ENCODE results near the gene MTF1.

The MTF1 gene

GRCh38 chr1:37893673-37894072, 34.3 kb upstream of the MTF1 start:
- peaks cover 26% of the 10 kb centered on the region for H3K36me3 ChIP-seq (ENCODE audit: control insufficient read depth, insufficient read depth, low read length)
- WGBS, 2 experiments (ENCODE audit: insufficient coverage in 2 of 2) = 86 to 93% methylated on average over 1 to 2 of the region's 2 CpGs
- no peaks in the 10 kb centered on the region for H3K9me3 ChIP-seq (ENCODE audit: control insufficient read depth, low read length)
- H3K4me3 ChIP-seq (ENCODE audit: extremely low read depth, insufficient read depth, low read length, poor library complexity, severe bottlenecking) = no peak overlapping the region
- no peaks in the 10 kb centered on the region for H3K4me1 ChIP-seq (ENCODE audit: control insufficient read depth, insufficient read depth, low read length, poor library complexity, severe bottlenecking)
- H3K27ac ChIP-seq (ENCODE audit: low read depth, low read length, severe bottlenecking) = no peak overlapping the region

- Histone ChIP-seq H3K9me3 (ENCODE audit: control insufficient read depth, low read length) (no peaks in the 10 kb centered on the region), H3K4me1 (ENCODE audit: control insufficient read depth, insufficient read depth, low read length, poor library complexity, severe bottlenecking) (no peaks in the 10 kb centered on the region), H3K4me3 (ENCODE audit: extremely low read depth, insufficient read depth, low read length, poor library complexity, severe bottlenecking) (no peak overlapping the region), H3K36me3 (ENCODE audit: control insufficient read depth, insufficient read depth, low read length) (peaks cover 34% of the 10 kb centered on the region), H3K27ac (ENCODE audit: low read depth, low read length, severe bottlenecking) (no peak overlapping the region)
- 92% methylated on average over 2 to 3 of the region's 5 CpGs for WGBS, 2 experiments (ENCODE audit: insufficient coverage in 2 of 2)
These were observed 33.0 kb upstream of the MTF1 start for GRCh38 chr1:37892151-37893047.

- Histone ChIP-seq H3K9me3 (ENCODE audit: control insufficient read depth, low read length) (no peaks in the 10 kb centered on the region), H3K36me3 (ENCODE audit: control insufficient read depth, insufficient read depth, low read length) (peaks cover 52% of the 10 kb centered on the region), H3K27ac (ENCODE audit: low read depth, low read length, severe bottlenecking) (no peak overlapping the region), H3K4me1 (ENCODE audit: control insufficient read depth, insufficient read depth, low read length, poor library complexity, severe bottlenecking) (no peaks in the 10 kb centered on the region), H3K4me3 (ENCODE audit: extremely low read depth, insufficient read depth, low read length, poor library complexity, severe bottlenecking) (no peak overlapping the region)
- 68 to 100% methylated on average over 1 to 2 of the region's 4 CpGs for WGBS, 2 experiments (ENCODE audit: insufficient coverage in 2 of 2)
These were observed 31.1 kb upstream of the MTF1 start for GRCh38 chr1:37890378-37891014.

DNA sequence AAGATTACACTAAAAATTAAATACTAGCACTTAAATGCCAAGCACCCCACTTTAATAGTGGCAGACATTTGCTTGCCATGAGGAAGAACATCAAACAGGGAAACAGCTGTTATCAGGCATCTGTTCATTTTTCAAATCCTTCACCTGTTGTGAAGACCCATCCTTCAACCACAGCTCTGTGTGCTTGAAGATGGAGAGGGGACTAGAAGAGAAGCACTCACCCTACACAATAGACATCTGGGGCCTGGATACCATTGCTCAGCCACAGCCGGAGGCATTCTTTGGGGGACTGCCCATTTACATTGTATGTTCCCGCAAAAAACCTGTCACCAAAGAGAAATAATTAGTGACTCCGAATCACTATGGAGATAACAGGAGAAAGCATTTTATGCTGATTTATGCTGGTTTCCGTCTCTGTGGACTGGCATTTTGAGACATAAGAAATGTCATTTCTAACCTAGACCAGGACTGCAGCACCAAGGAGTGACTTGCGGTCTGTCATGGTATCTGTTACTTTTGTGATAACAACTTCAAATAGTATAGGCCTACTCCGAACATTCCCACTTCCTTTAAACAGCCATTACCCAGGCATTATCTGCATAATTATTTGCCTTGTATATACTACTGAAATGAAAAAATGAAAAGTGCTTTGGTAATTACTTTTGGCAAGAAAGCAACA, 28.8 kb upstream of the MTF1 start:
- H3K4me3 ChIP-seq (ENCODE audit: extremely low read depth, insufficient read depth, low read length, poor library complexity, severe bottlenecking) = no peak overlapping the region
- no peak overlapping the region for H3K27ac ChIP-seq (ENCODE audit: low read depth, low read length, severe bottlenecking)
- WGBS, 2 experiments (ENCODE audit: insufficient coverage in 2 of 2) = 92 to 100% methylated on average over 2 to 3 of the region's 6 CpGs
- H3K36me3 ChIP-seq (ENCODE audit: control insufficient read depth, insufficient read depth, low read length) = peaks cover 61% of the 10 kb centered on the region
- H3K9me3 ChIP-seq (ENCODE audit: control insufficient read depth, low read length) = no peaks in the 10 kb centered on the region
- H3K4me1 ChIP-seq (ENCODE audit: control insufficient read depth, insufficient read depth, low read length, poor library complexity, severe bottlenecking) = peaks cover 3% of the 10 kb centered on the region

- peaks cover 81% of the 10 kb centered on the region for H3K36me3 ChIP-seq (ENCODE audit: control insufficient read depth, insufficient read depth, low read length)
- H3K4me3 ChIP-seq (ENCODE audit: extremely low read depth, insufficient read depth, low read length, poor library complexity, severe bottlenecking) = no peak overlapping the region
- no peaks in the 10 kb centered on the region for H3K9me3 ChIP-seq (ENCODE audit: control insufficient read depth, low read length)
- 83 to 95% methylated on average over 3 of the region's 3 CpGs for WGBS, 2 experiments (ENCODE audit: insufficient coverage in 2 of 2)
- peaks cover 3% of the 10 kb centered on the region for H3K4me1 ChIP-seq (ENCODE audit: control insufficient read depth, insufficient read depth, low read length, poor library complexity, severe bottlenecking)
- H3K27ac ChIP-seq (ENCODE audit: low read depth, low read length, severe bottlenecking) = no peak overlapping the region
These were observed 24.8 kb upstream of the MTF1 start for GRCh38 chr1:37884145-37884544.

DNA sequence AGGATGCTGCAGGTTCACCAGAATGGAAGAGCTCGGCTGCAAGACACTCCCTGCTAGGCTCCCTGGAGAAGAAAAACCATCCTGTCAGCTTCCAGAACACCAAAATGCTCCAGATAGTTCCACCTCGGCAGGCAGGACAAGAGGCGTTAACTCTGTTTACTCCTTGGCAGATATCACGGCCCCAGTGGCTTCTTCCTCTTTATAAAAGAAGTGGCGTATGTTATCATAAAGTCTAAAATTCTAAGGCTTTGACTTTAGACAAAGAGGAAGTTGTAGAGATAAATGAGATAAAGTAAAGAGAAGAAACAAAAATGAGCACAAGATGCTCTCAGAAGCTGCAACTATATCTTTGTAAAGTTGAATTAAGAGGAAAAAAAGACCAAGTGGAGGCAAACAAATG, 24.3 kb upstream of the MTF1 start:
- WGBS, 2 experiments (ENCODE audit: insufficient coverage in 2 of 2) = 87 to 91% methylated on average over 3 to 4 of the region's 5 CpGs
- no peak overlapping the region for H3K4me3 ChIP-seq (ENCODE audit: extremely low read depth, insufficient read depth, low read length, poor library complexity, severe bottlenecking)
- no peak overlapping the region for H3K27ac ChIP-seq (ENCODE audit: low read depth, low read length, severe bottlenecking)
- peaks cover 3% of the 10 kb centered on the region for H3K4me1 ChIP-seq (ENCODE audit: control insufficient read depth, insufficient read depth, low read length, poor library complexity, severe bottlenecking)
- H3K9me3 ChIP-seq (ENCODE audit: control insufficient read depth, low read length) = no peaks in the 10 kb centered on the region
- H3K36me3 ChIP-seq (ENCODE audit: control insufficient read depth, insufficient read depth, low read length) = peaks cover 77% of the 10 kb centered on the region

GRCh38 chr1:37879865-37880264, 20.5 kb upstream of the MTF1 start:
- 83 to 92% methylated on average over 1 to 3 of the region's 4 CpGs for whole genome bisulfite sequencing, 2 experiments (ENCODE audit: insufficient coverage in 2 of 2)
- H3K9me3 ChIP-seq (ENCODE audit: control insufficient read depth, low read length) = no peaks in the 10 kb centered on the region
- H3K4me1 ChIP-seq (ENCODE audit: control insufficient read depth, insufficient read depth, low read length, poor library complexity, severe bottlenecking) = peaks cover 3% of the 10 kb centered on the region
- H3K27ac ChIP-seq (ENCODE audit: low read depth, low read length, severe bottlenecking) = no peak overlapping the region
- no peak overlapping the region for H3K4me3 ChIP-seq (ENCODE audit: extremely low read depth, insufficient read depth, low read length, poor library complexity, severe bottlenecking)
- H3K36me3 ChIP-seq (ENCODE audit: control insufficient read depth, insufficient read depth, low read length) = peaks cover 65% of the 10 kb centered on the region

DNA sequence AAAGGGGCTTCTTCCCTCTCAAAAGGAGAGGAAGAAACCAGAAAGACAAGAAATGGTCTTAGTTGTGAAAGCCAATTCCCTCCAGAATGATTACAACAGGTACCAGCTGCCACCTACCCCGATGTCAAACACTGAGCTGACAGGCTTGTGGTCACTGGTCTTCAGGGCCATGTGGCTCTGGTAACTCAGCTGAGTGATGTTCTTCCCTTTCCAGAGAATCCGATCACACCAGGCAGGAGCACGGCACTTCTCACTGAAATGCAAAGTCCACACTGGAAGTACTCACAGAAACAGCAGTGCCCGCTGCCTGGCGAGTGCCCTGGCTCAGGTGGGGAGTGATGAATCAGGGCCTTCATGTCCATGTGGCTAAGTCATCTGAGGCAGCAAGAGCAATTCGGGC, 18.7 kb upstream of the MTF1 start:
- no peaks in the 10 kb centered on the region for H3K4me1 ChIP-seq (ENCODE audit: control insufficient read depth, insufficient read depth, low read length, poor library complexity, severe bottlenecking)
- H3K4me3 ChIP-seq (ENCODE audit: extremely low read depth, insufficient read depth, low read length, poor library complexity, severe bottlenecking) = no peak overlapping the region
- 97 to 98% methylated on average over 4 to 6 of the region's 6 CpGs for WGBS, 2 experiments (ENCODE audit: insufficient coverage in 2 of 2)
- no peak overlapping the region for H3K27ac ChIP-seq (ENCODE audit: low read depth, low read length, severe bottlenecking)
- H3K9me3 ChIP-seq (ENCODE audit: control insufficient read depth, low read length) = no peaks in the 10 kb centered on the region
- H3K36me3 ChIP-seq (ENCODE audit: control insufficient read depth, insufficient read depth, low read length) = peaks cover 73% of the 10 kb centered on the region

DNA sequence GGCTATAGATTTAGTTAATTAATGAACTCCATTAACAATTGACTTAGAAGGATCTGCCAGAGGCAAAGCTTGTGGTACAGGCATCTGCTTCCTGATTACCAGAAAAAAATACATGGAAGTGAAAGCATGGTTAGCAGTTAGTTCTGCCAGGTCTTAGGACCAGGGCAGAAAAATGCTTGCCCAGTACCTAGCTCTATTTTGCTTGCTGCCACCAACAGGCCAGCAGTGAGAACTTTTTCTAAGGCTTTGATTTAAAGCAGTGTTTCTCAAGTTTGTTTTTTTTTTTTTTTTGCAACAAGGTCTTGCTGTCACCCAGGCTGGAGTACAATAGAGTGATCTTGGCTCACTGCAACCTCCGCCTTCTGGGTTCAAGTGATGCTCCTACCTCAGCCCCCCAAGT, 16.4 kb upstream of the MTF1 start:
- Histone ChIP-seq H3K4me3 (ENCODE audit: extremely low read depth, insufficient read depth, low read length, poor library complexity, severe bottlenecking) (no peak overlapping the region), H3K9me3 (ENCODE audit: control insufficient read depth, low read length) (no peaks in the 10 kb centered on the region), H3K27ac (ENCODE audit: low read depth, low read length, severe bottlenecking) (no peak overlapping the region), H3K36me3 (ENCODE audit: control insufficient read depth, insufficient read depth, low read length) (peaks cover 70% of the 10 kb centered on the region), H3K4me1 (ENCODE audit: control insufficient read depth, insufficient read depth, low read length, poor library complexity, severe bottlenecking) (no peaks in the 10 kb centered on the region)
- WGBS, 2 experiments (ENCODE audit: insufficient coverage in 2 of 2) = no CpG with 5 or more reads among the region's 1 CpG

DNA sequence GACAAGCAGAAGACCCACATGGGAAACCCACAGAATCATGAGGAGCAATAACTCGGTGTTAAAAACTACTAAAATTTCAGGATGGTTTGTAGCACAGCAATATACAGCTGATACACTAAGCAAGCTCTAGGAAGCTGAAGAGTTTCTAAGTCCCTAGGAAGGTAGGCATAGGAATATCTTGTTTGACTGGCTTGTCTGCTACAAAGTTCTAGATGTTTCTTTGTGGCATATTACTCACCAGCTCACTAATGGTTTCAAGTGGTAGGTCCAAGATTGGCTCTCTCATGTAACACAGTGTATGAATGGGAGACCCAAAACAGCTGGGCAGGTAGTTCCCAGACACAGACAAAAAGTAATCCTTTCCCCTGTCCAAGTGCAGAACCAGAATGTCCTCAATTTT, 13.3 kb upstream of the MTF1 start:
- 100% methylated on average over 1 of the region's 1 CpG; no CpG with 5 or more reads in 1 of the 2 experiments for WGBS, 2 experiments (ENCODE audit: insufficient coverage in 2 of 2)
- Histone ChIP-seq H3K9me3 (ENCODE audit: control insufficient read depth, low read length) (no peaks in the 10 kb centered on the region), H3K4me1 (ENCODE audit: control insufficient read depth, insufficient read depth, low read length, poor library complexity, severe bottlenecking) (no peaks in the 10 kb centered on the region), H3K36me3 (ENCODE audit: control insufficient read depth, insufficient read depth, low read length) (peaks cover 78% of the 10 kb centered on the region), H3K4me3 (ENCODE audit: extremely low read depth, insufficient read depth, low read length, poor library complexity, severe bottlenecking) (no peak overlapping the region), H3K27ac (ENCODE audit: low read depth, low read length, severe bottlenecking) (no peak overlapping the region)
